ENCODE measurements around the gene ECD. TPM values are rescaled to one million over a fixed set of nuclear protein-coding genes. Genes with fewer than 3 reads are reported as not detected.

The ECD gene
- total RNA-seq, 1 experiment from 2014 or later: 25.4 TPM

GRCh38 chr10:73099141-73099540 is 68.7 kb downstream of the ECD start:
- Histone ChIP-seq H3K4me1 (ENCODE audit: control insufficient read depth in 1 of 2, insufficient read depth in 2 of 2, low read length in 2 of 2) (peaks cover 11 to 20% of the 10 kb centered on the region in 2 experiments; a peak in 3 of 4 replicates), H3K9me3 (ENCODE audit: control insufficient read depth in 1 of 2, insufficient read depth in 1 of 2, low read depth in 1 of 2, low read length in 2 of 2) (no peaks in the 10 kb centered on the region), H3K9me2 (ENCODE audit: insufficient read depth) (no peaks in the 10 kb centered on the region), H3K27me3 (ENCODE audit: insufficient read depth, low read length) (no peaks in the 10 kb centered on the region), H3K4me2 (ENCODE audit: low read length) (no peak overlapping the region), H3K9ac (ENCODE audit: low read length) (no peak overlapping the region), H3K36me3 (ENCODE audit: control insufficient read depth in 1 of 2, insufficient read depth in 2 of 2, low read length in 2 of 2) (no peaks in the 10 kb centered on the region), H3K27ac (ENCODE audit: low read depth, low read length) (no peak overlapping the region), H2AFZ (ENCODE audit: low read depth, low read length, poor library complexity, severe bottlenecking) (no peak overlapping the region), H3K4me3 (replicated peaks in 1 of 2; ENCODE audit: low read depth in 1 of 2, low read length in 2 of 2) (no peak overlapping the region), H4K20me1 (ENCODE audit: insufficient read depth) (no peaks in the 10 kb centered on the region), H3K79me2 (ENCODE audit: insufficient read depth, low read length) (peaks cover 24% of the 10 kb centered on the region)
- TF ChIP-seq YY1 (IDR thresholded peaks at IDR 0.05; ENCODE audit: extremely low read depth, insufficient replicate concordance, low read depth, low read length) (no peak), ZFX (IDR thresholded peaks at IDR 0.05) (no peak), POLR2AphosphoS5 (IDR thresholded peaks at IDR 0.05; ENCODE audit: low read depth, low read length) (no peak), ELF1 (IDR thresholded peaks at IDR 0.05; ENCODE audit: borderline replicate concordance, low read depth) (no peak), POLR2A (IDR thresholded peaks at IDR 0.05; ENCODE audit: borderline replicate concordance, extremely low read depth, insufficient read depth, insufficient read length) (no peak), CBX3 (IDR thresholded peaks at IDR 0.05; ENCODE audit: low read depth) (no peak), CEBPB (IDR thresholded peaks at IDR 0.05; ENCODE audit: low read depth) (no peak), EZH2 (IDR thresholded peaks at IDR 0.05) (no peak), SRF (IDR thresholded peaks at IDR 0.05; ENCODE audit: low read depth) (no peak), JUND (IDR thresholded peaks at IDR 0.05) (no peak), ZBTB33 (IDR thresholded peaks at IDR 0.05; ENCODE audit: extremely low read depth, insufficient replicate concordance, low read length) (no peak), SIN3A (IDR thresholded peaks at IDR 0.05; ENCODE audit: low read depth) (no peak), ATF3 (IDR thresholded peaks at IDR 0.05) (no peak), EZH2phosphoT487 (IDR thresholded peaks at IDR 0.05; ENCODE audit: borderline replicate concordance) (no peak), SP1 (IDR thresholded peaks at IDR 0.05; ENCODE audit: low read depth) (no peak)
- CTCF ChIA-PET: no interaction called here
- ATAC-seq (no peak), DNase-seq (ENCODE audit: low read depth, low spot score) (no peak)
- RAD21 ChIA-PET (ENCODE audit: low non-redundant PET in 1 of 2, low total read pairs in 2 of 2, uncharacterized antibody in 2 of 2, unreplicated experiment in 2 of 2): no interaction called here
- POLR2A ChIA-PET: interaction anchor here (0.8 kb wide), 1 partner anchor 21 kb away, joined by 3 read pairs; no protein-coding TSS in a partner anchor
- no TSS peak for BruUV-seq (replicated peaks)
- intact Hi-C loops (cut with micrococcal nuclease): no loop called here

All from HCT116 (cell line).